Nephron (organoid): ENCODE measurements around the gene HP1BP3.

ENCODE experiments used
- H3K27ac Mint-ChIP-seq, 3 experiments: 2 replicates each; pipeline ENCODE4 v1.8.0; 2020; ENCODE audit warnings: mixed read lengths in 3 of 3, mild to moderate bottlenecking in 2 of 3, moderate library complexity in 1 of 3
- H3K27me3 Mint-ChIP-seq: 2 replicates; pipeline ENCODE4 v1.8.0; 2021; ENCODE audit warnings: low read depth, mild to moderate bottlenecking, moderate library complexity, mixed read lengths
- H3K36me3 Mint-ChIP-seq: 2 replicates; pipeline ENCODE4 v1.8.0; 2020; ENCODE audit warnings: low read depth, mixed read lengths
- H3K4me1 Mint-ChIP-seq: 2 replicates; pipeline ENCODE4 v1.8.0; 2020; ENCODE audit warnings: mixed read lengths
- H3K4me3 Mint-ChIP-seq, 3 experiments: 2 replicates each; pipeline ENCODE4 v1.8.0; 2020; ENCODE audit warnings: mild to moderate bottlenecking in 3 of 3, mixed read lengths in 3 of 3, moderate library complexity in 2 of 3
- H3K9me3 Mint-ChIP-seq: 2 replicates; pipeline ENCODE4 v1.8.0; 2020; ENCODE audit warnings: mixed read lengths
- CTCF ChIP-seq, 3 experiments: fragments of 200-600 bp; sonication (generic); IDR thresholded peaks; one replicate each; pipeline ENCODE4 v1.5.0; 2021; ENCODE audit warnings: antibody characterized with exemption in 3 of 3; ENCODE audit not compliant: unreplicated experiment in 3 of 3

Gene HP1BP3

DNA sequence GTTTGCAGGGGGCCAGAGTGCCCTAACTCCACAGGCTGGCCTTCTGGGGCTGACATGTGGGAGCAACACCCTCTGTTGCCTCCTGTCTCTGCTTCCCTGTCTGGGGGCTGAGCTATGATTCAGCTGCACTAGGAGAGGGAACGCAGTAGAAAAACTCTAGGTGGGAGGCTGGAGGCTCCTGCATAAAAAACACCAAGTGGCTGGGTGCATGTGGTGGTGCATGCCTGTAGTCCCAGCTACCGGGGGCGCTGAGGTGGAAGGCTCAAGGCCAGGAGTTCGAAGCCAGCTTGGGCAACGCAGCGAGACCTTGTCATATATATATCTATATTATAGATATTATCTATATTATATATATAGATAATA, 74.9 kb downstream of the HP1BP3 start:
- H3K9me3 Mint-ChIP-seq = no peaks in the 10 kb centered on the region
- peaks cover 21% of the 10 kb centered on the region for H3K27me3 Mint-ChIP-seq
- no peak for TF ChIP-seq CTCF (IDR thresholded peaks at IDR 0.05; ENCODE audit: unreplicated experiment in 3 of 3)
- H3K27ac Mint-ChIP-seq = no peak overlapping the region
- no peak overlapping the region for H3K4me3 Mint-ChIP-seq
- H3K4me1 Mint-ChIP-seq = peaks cover 16% of the 10 kb centered on the region
- H3K36me3 Mint-ChIP-seq = no peaks in the 10 kb centered on the region

- TF ChIP-seq CTCF (IDR thresholded peaks at IDR 0.05; ENCODE audit: unreplicated experiment in 3 of 3) = no peak
- H3K27me3 Mint-ChIP-seq = peaks cover 18% of the 10 kb centered on the region
- H3K4me1 Mint-ChIP-seq = peaks cover 16% of the 10 kb centered on the region
- H3K9me3 Mint-ChIP-seq = no peaks in the 10 kb centered on the region
- H3K4me3 Mint-ChIP-seq = no peak overlapping the region
- no peak overlapping the region for H3K27ac Mint-ChIP-seq
- H3K36me3 Mint-ChIP-seq = no peaks in the 10 kb centered on the region
These were observed 75.6 kb downstream of the HP1BP3 start for GRCh38 chr1:20711285-20712214.

DNA sequence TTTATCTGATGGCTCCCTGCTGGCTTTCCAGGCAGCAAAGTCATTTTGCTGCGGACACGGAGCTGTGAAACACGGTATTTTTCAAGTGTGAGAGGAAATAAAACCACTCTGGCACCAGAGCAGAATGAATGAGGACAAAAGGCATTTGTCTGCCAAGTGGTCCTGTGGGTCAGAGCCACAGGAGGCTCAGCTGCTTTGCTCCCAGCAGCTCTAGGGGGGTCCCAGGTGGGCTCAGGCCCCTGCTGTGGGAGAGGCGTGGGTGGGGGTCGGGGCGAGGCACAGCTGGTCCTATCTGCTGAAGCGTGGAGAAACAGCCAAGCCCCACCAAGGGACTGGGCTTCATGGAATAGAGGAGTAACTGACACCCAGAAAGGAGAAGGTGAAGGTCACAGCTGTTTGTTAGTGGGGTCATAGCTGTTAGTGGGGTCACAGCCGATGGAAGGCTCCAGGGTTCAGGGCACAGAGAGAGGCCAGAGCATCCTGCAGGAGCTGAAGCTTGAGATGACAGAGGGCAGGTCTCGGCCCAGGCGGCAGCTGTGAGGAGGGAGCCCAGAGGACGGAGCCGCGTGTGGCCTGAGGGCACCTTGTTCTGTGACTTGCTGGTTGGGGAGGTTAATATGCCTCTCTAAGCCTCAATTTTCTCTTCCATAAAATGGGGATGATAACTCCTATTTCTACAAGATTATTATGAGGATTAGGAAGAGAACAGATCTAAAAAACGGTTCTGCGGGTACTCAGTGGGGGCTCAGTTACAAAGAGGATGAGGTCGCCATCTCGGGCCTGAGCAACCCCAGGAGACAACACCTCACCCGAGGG, 76.4 kb downstream of the HP1BP3 start:
- Mint-ChIP-seq H3K27me3 (peaks cover 10% of the 10 kb centered on the region), H3K9me3 (no peaks in the 10 kb centered on the region), H3K36me3 (no peaks in the 10 kb centered on the region), H3K4me3 (no peak overlapping the region), H3K4me1 (peaks cover 16% of the 10 kb centered on the region), H3K27ac (no peak overlapping the region)
- no peak for TF ChIP-seq CTCF (IDR thresholded peaks at IDR 0.05; ENCODE audit: unreplicated experiment in 3 of 3)

GRCh38 chr1:20709868-20710267, 77.2 kb downstream of the HP1BP3 start:
- no peak for TF ChIP-seq CTCF (IDR thresholded peaks at IDR 0.05; ENCODE audit: unreplicated experiment in 3 of 3)
- H3K36me3 Mint-ChIP-seq = no peaks in the 10 kb centered on the region
- no peak overlapping the region for H3K4me3 Mint-ChIP-seq
- no peak overlapping the region for H3K27ac Mint-ChIP-seq
- peaks cover 4% of the 10 kb centered on the region for H3K27me3 Mint-ChIP-seq
- H3K4me1 Mint-ChIP-seq = peaks cover 16% of the 10 kb centered on the region
- H3K9me3 Mint-ChIP-seq = no peaks in the 10 kb centered on the region

DNA sequence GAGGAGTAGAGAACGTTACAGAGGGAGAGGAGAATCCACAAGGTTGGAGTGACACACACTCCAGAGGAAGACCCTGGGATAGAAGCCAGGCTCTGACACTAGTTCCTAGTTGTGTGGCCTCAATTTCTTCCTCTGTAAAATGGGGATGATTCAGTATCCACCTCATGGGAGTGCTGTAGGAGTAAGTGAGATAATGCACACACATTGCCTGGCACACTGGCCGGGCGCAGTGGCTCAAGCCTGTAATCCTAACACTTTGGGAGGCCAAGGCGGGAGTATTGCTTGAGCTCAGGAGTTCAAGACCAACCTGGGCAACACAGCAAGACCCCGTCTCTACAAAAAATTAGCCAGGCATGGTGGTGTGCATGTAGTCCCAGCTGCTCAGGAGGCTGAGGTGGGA, 78.2 kb downstream of the HP1BP3 start:
- no peak for TF ChIP-seq CTCF (IDR thresholded peaks at IDR 0.05; ENCODE audit: unreplicated experiment in 3 of 3)
- H3K36me3 Mint-ChIP-seq = no peaks in the 10 kb centered on the region

More for the DNA sequence above, 78.2 kb downstream of the HP1BP3 start:
- H3K27me3 Mint-ChIP-seq = peaks cover 3% of the 10 kb centered on the region
- H3K9me3 Mint-ChIP-seq = no peaks in the 10 kb centered on the region
- H3K27ac Mint-ChIP-seq = no peak overlapping the region
- no peak overlapping the region for H3K4me3 Mint-ChIP-seq
- peaks cover 16% of the 10 kb centered on the region for H3K4me1 Mint-ChIP-seq
